Psoas muscle (tissue), 8 donors: Measurements from ENCODE around the gene OSBPL5. TPM values are rescaled to one million over a fixed set of nuclear protein-coding genes. Genes with fewer than 3 reads are reported as not detected.

ENCODE experiments used
- ATAC-seq, 4 donors: fragments of 200-7000 bp; cut with Tn5 transposase; one replicate each; pipeline ENCODE4 v1.9.1; 2020; ENCODE audit warnings: moderate library complexity in 3 of 4, mild to moderate bottlenecking in 2 of 4
- DNase-seq, 2 donors: peaks; one replicate each; pipeline ENCODE4 v3.0.0-alpha.2; 2020
- H3K27ac ChIP-seq: fragments of 200-600 bp; one replicate; pipeline ENCODE4 v1.8.0; 2022
- H3K27me3 ChIP-seq, 3 donors: fragments of 200-600 bp in 1 of 3; one replicate each; pipeline versions ENCODE4 v1.6.1 to v1.8.0; 2013 to 2022; ENCODE audit warnings: low read length in 2 of 3, mild to moderate bottlenecking in 2 of 3, moderate library complexity in 1 of 3; ENCODE audit not compliant: insufficient read depth in 3 of 3
- H3K36me3 ChIP-seq, 2 donors: fragments of 200-600 bp in 1 of 2; one replicate each; pipeline versions ENCODE4 v1.6.1 to v1.8.0; 2013 to 2022; ENCODE audit warnings: low read depth in 1 of 2, mild to moderate bottlenecking in 1 of 2, moderate library complexity in 1 of 2; ENCODE audit not compliant: insufficient read depth in 1 of 2
- H3K4me1 ChIP-seq: fragments of 200-600 bp; one replicate; pipeline ENCODE4 v1.8.0; 2022
- H3K4me3 ChIP-seq: fragments of 200-600 bp; one replicate; pipeline ENCODE4 v1.8.0; 2022; ENCODE audit warnings: mild to moderate bottlenecking
- H3K9me3 ChIP-seq: fragments of 200-600 bp; one replicate; pipeline ENCODE4 v1.8.0; 2022
- CTCF ChIP-seq: fragments of 200-600 bp; IDR thresholded peaks from one replicate; pipeline ENCODE4 v1.8.0; 2022; ENCODE audit warnings: antibody characterized with exemption
- WGBS, 3 donors: extraction: QIAGEN DNeasy Blood & Tissue Kit; methylation state at CpG; one replicate each; pipeline versions ENCODE4 v1.1.6 to v1.1.7; 2013; 5-methylcytosine and 5-hydroxymethylcytosine counted together
- intact Hi-C, 2 donors: fragments of 100-400 bp; cut with DNase I; formaldehyde crosslinking; loops; one replicate each; pipeline versions ENCODE4 v1.11.0 to v1.14.2; 2022
- polyA plus RNA-seq, 3 donors: library from polyadenylated mRNA; stranded (reverse); fragments of 200-250 nt; gene quantifications; one replicate each; pipeline ENCODE4 v1.2.3, GENCODE V29; 2013
- total RNA-seq, 4 donors: library from RNA; stranded (reverse); fragmentation: NEBNext Ultra II Directional in 2 of 4; extraction: Animal tissue kit (Norgen Biotek cat#: 25700) in 2 of 4; gene quantifications; one replicate each; pipeline versions ENCODE4 v1.2.1 to v1.2.4, GENCODE V29; 2021 to 2023
- donor health status: healthy with polysubstance abuse.
- donor health status: DM: no; HTN: no; CAD: no; lungs with moderate emphysema.
- donor health status: Bipolar disorder and iron deficiency.
- donor health status: healthy.
- donor health status: DM: yes; HTN: yes; CAD: no.
- donor health status: DM: no; HTN: no; CAD: no.
- donor health status: DM: no; HTN: no; CAD: no.
- donor health status: DM: yes; HTN: yes; CAD: no.

The OSBPL5 gene
- total and polyA plus RNA-seq, 7 donors, result 3.4 to 12.4 (median 6.9) TPM

- H3K4me3 ChIP-seq, result no peak overlapping the region
- DNase-seq (no peak), ATAC-seq (no peak)
- no peaks in the 10 kb centered on the region for H3K36me3 ChIP-seq
- no peaks in the 10 kb centered on the region for H3K27me3 ChIP-seq
- intact Hi-C loops, result no loop called here
- no peak for TF ChIP-seq CTCF
- WGBS, 3 donors, result 74 to 78% (median 76%) methylated on average over 6 of the region's 6 CpGs
- H3K27ac ChIP-seq, result no peak overlapping the region
- peaks cover 18% of the 10 kb centered on the region for H3K4me1 ChIP-seq
- H3K9me3 ChIP-seq, result no peaks in the 10 kb centered on the region
Measured at GRCh38 chr11:3145206-3145520, 19.9 kb downstream of the OSBPL5 start.

GRCh38 chr11:3144296-3145205 is 20.6 kb downstream of the OSBPL5 start:
- 85 to 88% (median 86%) methylated on average over 32 of the region's 32 CpGs for WGBS, 3 donors
- intact Hi-C loops, result no loop called here

GRCh38 chr11:3143136-3143880 is 21.8 kb downstream of the OSBPL5 start:
- Histone ChIP-seq H3K4me3 (no peak overlapping the region), H3K36me3 (no peaks in the 10 kb centered on the region), H3K27me3 (no peaks in the 10 kb centered on the region), H3K9me3 (no peaks in the 10 kb centered on the region), H3K4me1 (peaks cover 18% of the 10 kb centered on the region), H3K27ac (no peak overlapping the region)
- ATAC-seq (no peak), DNase-seq (no peak)
- no peak for TF ChIP-seq CTCF
- intact Hi-C loops, result no loop called here
- WGBS, 3 donors, result 91 to 94% (median 94%) methylated on average over 35 to 38 of the region's 38 CpGs

More at GRCh38 chr11:3144296-3145205, 20.6 kb downstream of the OSBPL5 start:
- no peak for TF ChIP-seq CTCF
- Histone ChIP-seq H3K27me3 (no peaks in the 10 kb centered on the region), H3K9me3 (no peaks in the 10 kb centered on the region), H3K4me3 (no peak overlapping the region), H3K36me3 (no peaks in the 10 kb centered on the region), H3K4me1 (peaks cover 18% of the 10 kb centered on the region), H3K27ac (no peak overlapping the region)
- DNase-seq, result no peak
- no peak for ATAC-seq

GRCh38 chr11:3140291-3140603 is 24.9 kb downstream of the OSBPL5 start:
- no peak overlapping the region for H3K27ac ChIP-seq
- no peaks in the 10 kb centered on the region for H3K36me3 ChIP-seq
- ATAC-seq, result no peak
- no peaks in the 10 kb centered on the region for H3K4me1 ChIP-seq
- intact Hi-C loops, result no loop called here
- peak in 1 of 2 donors; percentile 12 for DNase-seq
- H3K27me3 ChIP-seq, result no peaks in the 10 kb centered on the region
- no peaks in the 10 kb centered on the region for H3K9me3 ChIP-seq
- TF ChIP-seq CTCF, result no peak
- 94 to 96% (median 96%) methylated on average over 4 of the region's 4 CpGs for WGBS, 3 donors
- no peak overlapping the region for H3K4me3 ChIP-seq
